Stimulated activated CD4-positive, alpha-beta T cell treated with anti-CD3 and anti-CD28 coated beads, Interleukin-15, amount 100 ng/mL, for 48 hours (primary cell): ENCODE measurements around the gene KCNQ5.

ENCODE experiments used
- DNase-seq, 2 donors: peaks; one replicate each; pipeline ENCODE4 v3.0.0-alpha.2; 2020; ENCODE audit warnings: low read depth in 2 of 2

The KCNQ5 gene

GRCh38 chr6:72639920-72640614 lies 18.2 kb downstream of the KCNQ5 start:
- no peak for DNase-seq

- DNase-seq = no peak
Measured at GRCh38 chr6:72640615-72640930, 18.7 kb downstream of the KCNQ5 start.

- no peak for DNase-seq
Measured at GRCh38 chr6:72642435-72642834, 20.6 kb downstream of the KCNQ5 start.

- no peak for DNase-seq
Measured at GRCh38 chr6:72643214-72643613, 21.4 kb downstream of the KCNQ5 start.

DNA sequence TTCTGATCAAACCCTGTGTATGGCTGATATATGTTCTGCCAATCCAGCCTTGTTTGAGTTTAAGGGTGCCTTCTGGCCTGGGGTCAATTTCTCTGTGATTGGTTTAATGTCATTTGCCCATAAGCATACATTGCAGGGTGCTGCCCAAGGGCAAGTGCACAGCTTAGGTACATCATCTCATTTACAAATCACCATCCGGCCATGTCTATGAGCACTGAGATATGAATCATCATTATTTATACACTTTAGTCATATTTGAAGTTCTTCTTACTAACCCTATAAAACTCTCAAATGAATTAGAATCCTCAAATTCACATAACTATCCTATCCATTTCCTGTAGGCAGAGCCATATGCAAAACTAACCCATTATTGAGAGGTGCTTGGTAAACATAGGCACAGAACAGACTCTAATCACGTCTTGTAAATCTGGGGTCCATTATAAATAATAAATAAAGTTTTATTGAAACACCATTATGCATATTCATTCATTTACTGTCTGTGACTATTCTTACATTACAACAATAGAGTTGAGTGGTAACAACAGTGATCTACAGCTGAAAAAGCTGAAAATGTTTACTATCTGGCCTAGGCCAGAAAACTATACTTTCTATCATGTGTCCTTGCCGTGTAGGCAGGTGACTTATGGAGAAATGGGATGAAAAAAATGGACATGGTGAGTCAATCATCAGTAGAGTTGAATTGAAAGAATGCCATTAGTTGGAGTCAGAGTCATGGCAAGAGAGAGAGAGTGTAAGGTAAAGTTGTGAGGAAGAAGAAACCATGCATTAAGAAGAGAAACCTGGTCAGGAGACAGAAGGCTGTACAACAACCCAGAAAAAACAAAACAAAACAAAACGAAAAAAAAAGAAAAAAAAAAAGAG lies 25.0 kb downstream of the KCNQ5 start:
- DNase-seq = no peak

GRCh38 chr6:72647489-72647888 lies 25.6 kb downstream of the KCNQ5 start:
- DNase-seq = no peak

GRCh38 chr6:72649032-72649984 lies 27.4 kb downstream of the KCNQ5 start:
- no peak for DNase-seq

- DNase-seq = no peak
Measured at GRCh38 chr6:72650081-72650745, 28.3 kb downstream of the KCNQ5 start.

- DNase-seq = no peak
Measured at GRCh38 chr6:72651174-72651573, 29.3 kb downstream of the KCNQ5 start.

- DNase-seq = no peak
Measured at GRCh38 chr6:72651967-72652956, 30.4 kb downstream of the KCNQ5 start.

GRCh38 chr6:72653026-72653425 lies 31.2 kb downstream of the KCNQ5 start:
- no peak for DNase-seq

- no peak for DNase-seq
Measured at GRCh38 chr6:72654071-72654621, 32.3 kb downstream of the KCNQ5 start.

DNA sequence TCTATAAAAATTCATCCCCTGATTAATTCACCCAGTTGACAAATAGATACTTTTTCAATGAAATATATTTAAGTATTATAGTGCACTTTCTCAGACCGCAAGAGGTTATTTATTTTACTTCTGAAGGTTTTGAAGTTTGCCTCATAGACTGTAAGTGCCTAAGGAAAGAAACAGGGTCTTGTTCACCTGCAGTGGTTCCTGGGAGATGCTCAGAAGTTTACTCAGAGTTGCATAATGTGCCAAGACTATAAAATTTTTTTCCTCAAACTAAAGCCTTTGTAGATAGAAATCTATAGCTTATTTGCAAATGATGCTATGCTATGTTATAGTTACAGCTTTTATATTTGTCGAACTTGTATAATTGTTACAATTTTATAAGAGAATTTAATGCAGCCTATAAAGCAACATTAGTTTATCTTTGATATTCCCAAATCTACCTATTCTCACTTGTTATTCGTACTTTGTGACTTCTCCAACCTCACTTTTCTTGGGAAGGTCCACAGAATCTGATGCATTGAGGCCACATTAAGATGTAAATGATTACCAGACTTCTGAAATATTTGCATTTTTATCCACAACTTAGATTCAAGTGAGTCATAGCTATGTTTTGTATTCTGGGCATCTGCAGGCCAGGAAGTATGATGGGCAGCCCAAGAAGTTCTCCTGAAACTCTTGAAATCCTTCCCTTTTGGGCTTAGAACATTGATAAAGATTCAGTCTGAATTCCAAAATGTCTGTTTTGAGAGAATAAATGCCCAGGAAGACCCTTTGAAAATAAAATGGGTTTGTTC lies 35.7 kb downstream of the KCNQ5 start:
- no peak for DNase-seq

DNA sequence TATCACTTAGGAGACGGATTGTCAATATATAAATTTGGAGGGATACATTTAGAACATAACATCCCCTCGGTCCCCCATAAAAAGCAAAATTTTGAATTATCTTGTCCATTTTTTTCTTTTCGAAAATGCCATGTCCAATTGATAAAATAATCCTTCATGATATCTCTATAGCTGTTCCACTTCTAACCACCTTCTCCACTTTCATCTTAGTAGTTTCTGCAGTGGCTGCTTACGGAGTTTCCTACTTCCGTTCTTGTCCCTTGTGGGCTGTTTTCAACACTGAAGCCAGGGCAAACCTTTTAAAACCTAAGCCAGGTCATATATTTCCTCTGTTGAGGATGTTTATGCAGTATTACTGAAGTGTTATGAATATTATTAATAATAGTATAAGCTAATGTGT lies 37.9 kb downstream of the KCNQ5 start:
- DNase-seq = no peak

GRCh38 chr6:72661411-72661810 lies 39.5 kb downstream of the KCNQ5 start:
- no peak for DNase-seq

GRCh38 chr6:72665599-72665998 lies 43.7 kb downstream of the KCNQ5 start:
- DNase-seq = no peak

GRCh38 chr6:72669324-72669723 lies 47.5 kb downstream of the KCNQ5 start:
- no peak for DNase-seq

GRCh38 chr6:72672906-72673305 lies 51.0 kb downstream of the KCNQ5 start:
- no peak for DNase-seq

DNA sequence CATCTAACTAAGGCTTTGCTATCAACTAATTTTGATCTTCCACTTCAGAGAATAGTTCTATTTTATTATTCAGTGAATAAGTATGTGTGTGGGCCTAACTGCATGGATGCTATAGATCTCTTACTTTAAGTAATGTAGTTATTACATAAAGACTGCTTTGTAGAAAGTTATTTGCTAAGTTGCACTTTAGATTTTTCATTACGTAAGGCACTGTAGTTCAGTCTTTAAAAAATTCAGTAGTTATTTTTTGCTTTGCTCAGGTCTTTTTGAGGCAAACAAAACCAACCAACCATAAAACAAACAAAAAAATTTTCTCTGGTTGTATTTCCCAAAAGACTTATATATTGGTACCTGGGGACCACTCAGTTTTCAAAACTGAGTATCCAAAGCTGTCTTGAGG lies 53.0 kb downstream of the KCNQ5 start:
- no peak for DNase-seq
